ENCODE data around the gene MED22.
"Not testable (repeated sequence)": the region's sequence is repeated elsewhere in the genome, so short reads cannot be mapped to it uniquely, and the experiment has no call there.

MED22 gene

DNA sequence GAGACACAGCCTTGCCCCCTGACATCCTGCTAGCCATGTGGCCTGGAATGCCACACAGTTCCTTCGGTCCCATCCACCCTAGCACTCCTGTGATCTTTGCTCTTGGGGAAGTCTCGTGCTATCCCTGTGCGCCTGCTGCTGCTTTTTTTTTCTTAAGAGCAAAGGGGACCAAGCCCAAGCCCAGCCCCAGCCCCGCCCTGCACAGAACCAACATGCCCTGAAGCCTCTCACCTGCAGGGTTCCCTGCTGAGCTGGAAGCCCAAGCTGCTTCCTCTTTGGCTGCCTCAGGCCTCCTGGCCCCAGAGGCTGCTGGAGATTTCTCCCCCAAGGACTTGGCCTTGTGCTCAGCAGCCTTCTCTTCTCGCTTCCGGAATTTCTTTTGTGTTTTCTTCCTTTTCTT, 13.8 kb downstream of the MED22 start:
- DNase-seq = no peak

DNA sequence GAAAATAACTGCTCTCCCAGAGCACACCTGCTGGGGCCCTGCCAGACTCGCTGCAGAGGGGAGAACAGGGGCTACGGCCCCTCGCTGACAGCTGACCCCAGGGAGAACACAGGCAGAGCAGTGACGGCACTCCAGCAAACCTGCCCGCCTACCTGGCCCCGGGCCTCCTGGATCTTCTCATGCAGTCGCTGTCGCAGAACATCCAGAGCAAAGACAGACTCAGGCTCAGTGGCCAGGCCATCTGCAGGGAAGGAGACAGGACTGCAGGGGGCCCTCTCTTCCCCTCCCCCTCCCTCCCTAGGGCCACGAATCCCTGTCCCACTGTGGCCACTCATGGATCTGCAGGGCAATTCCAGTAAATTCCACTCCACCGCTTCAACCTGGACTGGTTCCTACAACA, 14.4 kb downstream of the MED22 start:
- no peak for DNase-seq

DNA sequence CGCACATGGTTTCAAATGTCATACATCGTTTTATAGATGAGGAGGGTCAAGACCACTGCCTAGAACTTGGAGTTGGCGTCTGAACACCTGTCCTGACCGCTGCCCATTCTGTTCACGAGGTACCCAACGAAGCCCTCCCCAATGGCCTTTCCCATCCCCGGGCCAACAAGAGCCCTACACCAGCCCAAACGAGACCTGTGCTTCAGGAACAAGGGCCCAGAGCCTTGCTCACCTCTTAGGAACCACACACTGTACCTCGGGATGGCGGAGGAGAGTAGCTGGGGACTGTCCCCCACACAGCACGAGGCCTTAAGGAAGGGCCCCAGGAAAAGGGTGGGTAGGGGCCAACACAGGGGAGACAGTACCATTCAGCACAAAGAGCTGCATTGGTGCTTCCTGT, 14.9 kb downstream of the MED22 start:
- DNase-seq = no peak

DNA sequence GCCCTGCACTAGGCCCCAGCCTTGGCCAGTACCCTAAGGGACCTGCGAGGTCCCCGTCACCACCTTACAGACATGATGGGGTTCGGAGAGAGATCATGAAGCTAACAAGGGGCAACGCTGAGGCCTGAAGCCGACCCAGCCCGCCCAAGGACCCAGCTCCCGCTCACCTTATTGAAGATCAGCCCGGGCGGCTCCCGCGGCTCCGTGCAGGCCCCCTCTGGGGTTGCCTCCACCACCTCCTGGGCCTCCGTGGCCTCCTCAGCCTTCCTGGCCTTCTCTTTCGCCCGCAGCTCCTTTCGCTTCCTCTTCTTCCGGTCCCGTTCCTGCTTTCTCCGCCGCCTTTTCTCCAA, 15.6 kb downstream of the MED22 start:
- no peak for DNase-seq

DNA sequence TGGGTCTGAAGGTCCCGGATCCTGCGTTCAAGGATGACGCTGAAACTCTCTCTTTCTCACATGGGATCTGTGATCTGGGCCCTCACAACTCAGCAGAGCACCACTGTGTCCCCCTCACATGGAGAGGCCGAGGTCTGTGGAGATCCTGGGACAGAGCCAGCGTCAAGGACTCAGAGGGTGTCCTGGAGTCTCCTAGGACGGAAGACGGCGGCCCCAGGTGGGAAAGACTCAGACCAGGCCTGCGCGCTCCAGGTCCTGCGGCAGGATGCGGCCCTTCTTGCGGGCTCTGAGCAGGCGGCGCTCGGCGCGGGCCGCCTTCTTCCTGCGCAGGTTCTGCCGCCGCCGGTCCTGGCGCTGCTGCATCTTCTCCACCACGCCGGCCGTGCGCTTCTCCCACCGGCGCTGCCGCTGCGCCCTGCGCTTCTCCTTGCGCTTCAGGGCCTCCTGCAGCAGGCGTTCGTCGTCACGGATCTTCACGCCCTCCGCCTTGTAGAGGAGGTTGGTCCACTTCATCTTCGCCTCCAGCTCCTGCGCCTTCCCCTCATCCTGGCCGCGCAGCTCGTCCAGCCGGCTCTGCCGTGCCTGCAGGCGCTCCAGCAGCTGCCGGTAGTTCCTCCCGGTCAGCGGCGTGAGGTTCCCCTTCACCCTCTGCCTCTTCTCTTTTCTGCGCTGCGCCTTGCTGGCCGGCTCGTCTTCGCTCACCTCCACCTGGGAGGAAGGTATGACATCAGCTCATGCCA, 16.1 kb downstream of the MED22 start:
- DNase-seq = no peak

DNA sequence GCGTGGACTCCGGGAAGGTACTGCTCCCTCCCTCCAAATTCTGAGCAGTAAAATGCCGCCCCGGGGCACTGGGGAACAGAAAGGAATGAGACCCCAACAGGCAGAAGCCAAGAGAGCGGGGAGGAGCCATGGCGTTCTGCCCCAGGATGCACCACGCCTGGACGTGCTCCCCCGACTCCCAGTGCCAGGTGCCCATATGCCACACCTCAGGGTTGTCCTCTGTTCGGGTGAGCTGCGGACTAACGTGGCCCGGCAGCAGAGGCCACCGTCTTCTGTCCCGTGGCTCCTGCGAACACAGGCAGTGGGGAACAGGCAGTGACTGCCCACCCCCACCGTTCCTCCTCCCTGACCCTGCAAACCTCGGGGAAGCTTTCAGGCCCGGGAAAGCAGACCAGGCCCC, 16.7 kb downstream of the MED22 start:
- no peak for DNase-seq

DNA sequence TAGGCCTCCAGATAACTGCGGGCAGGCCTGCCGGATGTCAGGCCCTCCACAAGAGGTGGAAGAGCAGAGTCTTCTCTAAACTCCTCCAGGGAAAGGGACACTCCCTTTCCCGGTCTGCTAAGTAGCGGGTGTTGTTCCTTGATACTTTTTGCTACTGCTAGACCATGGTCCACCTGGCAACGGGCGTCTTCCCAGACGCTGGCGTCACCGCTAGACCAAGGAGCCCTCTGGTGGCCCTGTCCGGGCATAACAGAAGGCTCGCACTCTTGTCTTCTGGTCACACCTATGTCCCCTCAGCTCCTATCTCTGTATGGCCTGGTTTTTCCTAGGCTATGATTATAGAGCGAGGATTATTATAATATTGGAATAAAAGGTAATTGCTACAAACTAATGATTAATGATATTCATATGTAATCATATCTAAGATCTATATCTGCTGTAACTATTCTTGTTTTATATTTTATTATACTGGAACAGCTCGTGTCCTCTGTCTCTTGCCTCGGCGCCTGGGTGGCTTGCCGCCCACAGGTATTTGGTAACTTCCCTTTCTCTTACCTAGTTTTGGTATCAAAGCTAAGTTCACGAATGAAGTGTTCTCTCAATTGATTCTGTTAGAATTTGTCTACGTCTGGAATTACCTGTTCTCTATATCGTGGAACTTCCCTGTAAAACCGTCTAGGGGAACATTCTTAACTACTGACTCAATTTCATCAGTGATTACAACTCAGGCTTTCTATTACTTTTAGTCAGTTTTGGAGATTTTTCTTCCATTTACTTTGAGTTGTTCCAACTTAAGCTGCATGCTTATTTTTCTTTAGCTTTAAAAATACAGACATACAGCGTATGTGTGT, 18.4 kb downstream of the MED22 start:
- not testable (repeated sequence) for DNase-seq

DNA sequence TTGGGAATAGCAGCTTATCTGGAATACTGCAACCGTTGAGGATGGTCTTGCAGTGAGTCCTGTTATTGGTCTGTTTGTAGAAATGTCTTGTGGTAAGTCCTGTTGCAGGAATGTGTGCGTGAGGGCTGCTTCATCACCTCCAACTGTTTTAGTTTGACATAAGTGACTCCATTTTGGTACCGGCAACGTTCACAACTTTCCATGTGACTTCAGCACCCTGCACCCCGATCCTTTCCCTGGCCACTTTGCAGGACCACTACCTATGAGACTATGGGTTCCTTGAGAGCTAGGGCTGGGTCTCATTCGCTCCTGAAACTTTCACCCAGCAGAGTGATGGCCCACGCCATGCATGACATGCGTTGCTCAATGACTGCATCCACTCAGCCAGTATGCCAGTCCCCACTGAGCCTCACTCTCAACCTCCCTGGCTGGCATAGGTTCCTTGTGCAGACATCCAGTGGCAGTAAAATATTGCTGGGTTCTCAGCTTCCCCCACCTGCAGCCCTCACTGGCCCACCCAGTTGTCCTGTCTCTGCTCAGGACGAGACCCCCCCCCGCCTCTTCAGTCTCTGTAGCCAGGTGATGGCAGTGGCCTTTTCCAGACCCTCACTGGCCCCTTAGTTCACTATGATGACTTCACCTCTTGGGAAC, 20.0 kb downstream of the MED22 start:
- DNase-seq = no peak

DNA sequence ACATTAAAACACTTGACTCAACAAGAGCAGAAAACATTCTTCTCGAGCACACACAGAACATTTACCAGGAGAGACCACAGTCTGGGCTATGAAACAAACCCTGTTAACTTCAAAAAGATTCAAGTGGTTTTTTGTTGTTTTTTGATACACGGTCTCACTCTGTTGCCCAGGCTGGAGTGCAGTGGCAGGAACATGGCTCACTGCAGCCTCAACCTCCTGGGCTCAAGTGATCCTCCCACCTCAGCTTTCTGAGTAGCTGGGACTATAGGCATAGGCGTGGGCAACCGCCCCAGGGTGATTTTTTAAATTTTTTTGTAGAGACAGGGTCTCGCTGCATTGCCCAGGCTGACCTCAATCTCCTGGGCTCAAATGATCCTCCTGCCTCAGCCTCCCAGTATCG, 20.9 kb downstream of the MED22 start:
- not testable (repeated sequence) for DNase-seq

DNA sequence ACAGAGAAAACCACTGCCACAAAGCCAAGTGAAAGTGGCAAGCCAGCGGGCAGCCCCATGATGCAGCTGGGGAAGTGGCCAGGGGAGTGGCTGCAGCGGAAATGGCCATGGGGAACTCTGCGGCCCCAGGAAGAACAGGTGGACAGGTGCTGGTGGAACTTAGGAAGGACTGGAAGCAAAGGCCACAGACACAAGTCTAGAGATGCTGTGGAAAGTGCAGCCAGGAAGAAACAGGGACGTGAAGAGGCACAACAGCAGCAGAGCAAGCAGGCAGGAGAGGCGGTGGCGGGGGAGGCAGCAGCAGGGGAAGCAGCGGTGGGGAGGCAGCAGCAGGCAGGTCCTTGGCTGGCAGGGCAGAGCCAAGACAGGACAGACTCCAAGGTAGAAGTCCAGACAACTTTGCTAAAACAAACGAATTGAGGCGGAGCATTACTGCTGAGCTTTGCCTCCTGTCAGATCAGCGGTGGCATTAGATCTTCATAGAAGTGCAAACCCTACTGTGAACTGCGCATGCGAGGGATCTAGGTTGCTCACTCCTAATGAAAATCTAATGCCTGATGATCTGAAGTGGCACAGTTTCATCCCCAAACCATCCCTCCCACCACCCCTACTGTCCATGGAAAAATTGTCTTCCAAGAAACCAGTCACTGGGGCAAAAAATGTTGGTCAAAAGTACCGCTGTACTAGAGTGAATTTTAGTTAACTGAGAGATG, 23.8 kb downstream of the MED22 start:
- no peak for DNase-seq

DNA sequence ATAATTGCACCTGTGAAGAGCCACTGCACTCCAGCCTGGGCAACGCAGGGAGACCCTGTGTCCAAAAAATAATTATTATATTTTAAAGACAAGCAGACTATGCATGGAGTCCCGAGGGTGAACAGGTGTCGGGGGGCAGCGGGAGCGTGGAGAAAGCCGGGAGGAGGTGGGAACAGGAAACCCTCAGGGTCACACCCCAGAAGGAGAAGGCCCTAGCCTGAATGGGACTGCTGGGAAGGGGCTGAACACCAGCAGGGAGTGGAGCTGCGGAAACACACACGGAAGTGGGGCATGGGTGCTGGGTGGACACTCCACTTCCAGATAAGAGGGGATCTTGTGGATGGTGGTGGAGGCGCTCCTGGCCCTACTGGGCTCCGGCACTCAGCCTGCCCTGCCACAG, 24.7 kb downstream of the MED22 start:
- DNase-seq = no peak

DNA sequence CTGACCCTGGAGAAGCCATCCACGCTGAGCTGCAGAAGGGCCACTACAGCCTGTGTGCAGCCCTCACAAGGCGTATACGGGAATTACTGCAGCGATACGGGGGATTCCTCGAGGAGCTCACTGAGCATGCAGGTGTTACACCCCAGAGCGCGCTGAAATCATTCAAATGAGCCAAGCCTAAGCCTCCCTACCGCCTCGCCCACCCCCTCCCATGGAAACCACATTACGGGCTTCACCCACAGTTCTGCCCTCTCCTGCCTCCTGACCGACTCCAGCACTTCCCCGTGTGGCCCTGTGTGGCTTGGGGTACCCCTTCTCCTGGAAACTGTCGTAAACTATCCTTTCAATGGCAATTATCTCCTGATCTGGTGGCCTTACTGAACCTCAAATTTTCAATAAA, 25.2 kb downstream of the MED22 start:
- DNase-seq = no peak

DNA sequence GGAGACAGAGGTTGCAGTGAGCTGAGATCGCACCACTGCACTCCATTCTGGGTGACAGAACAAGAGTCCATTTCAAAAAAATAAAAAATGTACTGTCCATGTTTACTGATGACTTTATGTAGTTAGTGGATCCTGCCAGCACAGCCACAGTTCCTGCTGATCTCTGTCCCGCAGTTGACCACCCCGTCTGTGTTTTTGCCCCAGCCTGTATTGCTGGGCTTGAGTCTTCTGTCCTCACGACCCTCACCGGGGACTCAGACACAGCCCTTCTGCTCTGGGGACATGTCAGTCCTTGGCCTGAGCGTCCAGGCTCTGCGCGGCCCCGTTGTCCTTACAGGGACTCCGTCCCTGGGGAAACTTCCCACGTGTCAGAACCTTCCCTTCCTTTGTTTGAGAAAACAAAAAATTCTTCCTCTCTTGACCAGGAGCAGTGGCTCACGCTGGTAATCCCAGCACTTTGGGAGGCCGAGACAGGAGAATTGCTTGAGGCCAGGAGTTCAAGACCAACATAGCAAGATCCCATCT, 26.5 kb downstream of the MED22 start:
- DNase-seq = no peak

DNA sequence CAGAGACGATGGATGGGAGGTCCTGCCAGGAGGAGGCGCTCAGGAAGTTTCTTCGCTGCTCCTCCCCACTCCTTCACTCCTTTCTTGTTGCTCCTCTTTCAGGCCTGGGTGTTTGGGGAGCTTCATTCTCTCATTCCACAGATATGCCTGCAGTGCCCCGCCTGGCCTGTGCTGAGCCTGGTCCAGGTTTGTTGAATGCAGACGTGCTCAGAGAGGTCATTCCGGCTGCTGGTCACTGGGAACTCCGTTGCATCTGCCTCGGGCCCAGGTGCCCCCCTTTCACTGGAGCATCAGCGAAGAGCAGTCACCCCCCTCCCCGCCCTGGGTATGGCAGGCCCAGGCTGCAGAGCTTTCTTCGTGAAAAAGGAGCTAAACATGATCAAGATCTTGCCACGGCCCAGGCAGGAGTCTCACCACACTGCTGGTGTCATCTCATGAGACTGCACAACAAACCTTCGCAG, 27.5 kb downstream of the MED22 start:
- no peak for DNase-seq

DNA sequence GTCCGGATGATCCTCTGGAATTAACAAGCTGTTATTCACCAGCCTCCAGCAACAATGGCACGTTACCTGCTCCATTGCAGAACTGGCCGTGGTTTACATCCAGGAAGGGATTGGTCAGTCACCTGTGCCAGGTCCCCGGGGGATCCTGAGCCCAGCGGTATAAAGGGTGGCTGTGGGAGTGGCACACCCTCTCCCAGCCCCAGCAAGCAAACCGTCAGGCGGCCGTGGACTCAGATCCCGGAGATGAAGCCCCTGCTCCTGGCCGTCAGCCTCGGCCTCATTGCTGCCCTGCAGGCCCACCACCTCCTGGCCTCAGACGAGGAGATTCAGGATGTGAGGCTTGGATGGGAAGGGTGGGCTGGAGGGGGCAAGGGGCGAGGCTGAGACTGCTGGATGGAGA, 30.4 kb downstream of the MED22 start:
- not testable (repeated sequence) for DNase-seq

DNA sequence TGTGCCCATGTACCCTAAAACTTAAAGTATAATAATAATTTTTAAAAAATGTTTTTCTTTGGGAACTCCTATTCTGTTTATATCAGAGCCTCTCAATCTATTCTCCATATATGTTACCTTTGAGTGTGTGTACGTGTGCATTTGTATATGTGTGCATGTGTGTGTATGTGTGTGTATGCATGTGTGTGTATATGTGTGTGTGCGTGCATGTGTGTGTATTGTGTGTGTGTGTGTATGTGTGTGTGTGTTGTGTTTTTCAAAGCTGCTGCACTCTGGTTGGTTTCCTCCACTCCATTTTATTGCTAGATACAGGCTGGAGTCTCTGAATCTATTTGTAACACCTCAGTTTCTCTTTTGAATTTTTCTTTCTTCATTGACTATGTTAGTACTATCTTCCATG, 31.9 kb downstream of the MED22 start:
- no peak for DNase-seq

DNA sequence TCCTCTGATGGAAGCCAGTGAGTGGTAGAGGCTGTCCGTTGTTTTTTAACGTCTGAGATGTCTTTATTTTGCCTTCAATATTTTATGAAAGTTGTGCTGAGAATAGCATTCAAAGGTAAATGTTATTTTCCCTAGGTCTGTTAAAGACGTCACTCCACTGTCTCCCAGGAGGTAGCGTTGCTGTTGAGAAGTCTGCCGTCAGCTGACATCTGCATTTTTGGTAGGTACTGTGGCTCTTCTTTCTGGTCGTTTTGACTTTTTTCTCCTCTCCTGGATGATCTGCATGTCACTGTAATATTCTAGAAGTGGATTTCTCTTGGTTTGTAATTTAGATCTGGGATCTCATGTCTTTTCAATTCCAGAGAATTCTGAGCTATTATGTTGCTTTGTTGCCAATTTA, 38.3 kb downstream of the MED22 start:
- no peak for DNase-seq

DNA sequence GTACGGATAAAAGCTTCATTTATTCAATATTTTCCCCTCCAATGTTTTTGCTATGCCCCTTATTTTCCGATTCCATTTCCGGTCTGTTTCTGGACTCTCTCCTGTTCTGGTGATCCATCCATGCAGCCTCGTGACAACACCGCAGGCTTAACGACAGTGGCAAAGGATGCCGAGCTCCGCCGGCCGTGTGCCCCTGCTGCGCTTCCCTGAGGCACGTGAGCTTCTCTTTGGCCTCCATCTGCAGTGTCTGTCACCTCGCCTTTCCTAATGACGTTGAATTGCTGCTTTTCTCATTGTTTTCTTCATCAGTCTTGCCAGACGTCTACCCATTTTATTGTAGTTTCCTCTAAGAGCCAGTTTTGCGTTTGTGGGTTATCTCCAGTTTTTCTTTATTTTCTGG, 40.6 kb downstream of the MED22 start:
- DNase-seq = no peak

DNA sequence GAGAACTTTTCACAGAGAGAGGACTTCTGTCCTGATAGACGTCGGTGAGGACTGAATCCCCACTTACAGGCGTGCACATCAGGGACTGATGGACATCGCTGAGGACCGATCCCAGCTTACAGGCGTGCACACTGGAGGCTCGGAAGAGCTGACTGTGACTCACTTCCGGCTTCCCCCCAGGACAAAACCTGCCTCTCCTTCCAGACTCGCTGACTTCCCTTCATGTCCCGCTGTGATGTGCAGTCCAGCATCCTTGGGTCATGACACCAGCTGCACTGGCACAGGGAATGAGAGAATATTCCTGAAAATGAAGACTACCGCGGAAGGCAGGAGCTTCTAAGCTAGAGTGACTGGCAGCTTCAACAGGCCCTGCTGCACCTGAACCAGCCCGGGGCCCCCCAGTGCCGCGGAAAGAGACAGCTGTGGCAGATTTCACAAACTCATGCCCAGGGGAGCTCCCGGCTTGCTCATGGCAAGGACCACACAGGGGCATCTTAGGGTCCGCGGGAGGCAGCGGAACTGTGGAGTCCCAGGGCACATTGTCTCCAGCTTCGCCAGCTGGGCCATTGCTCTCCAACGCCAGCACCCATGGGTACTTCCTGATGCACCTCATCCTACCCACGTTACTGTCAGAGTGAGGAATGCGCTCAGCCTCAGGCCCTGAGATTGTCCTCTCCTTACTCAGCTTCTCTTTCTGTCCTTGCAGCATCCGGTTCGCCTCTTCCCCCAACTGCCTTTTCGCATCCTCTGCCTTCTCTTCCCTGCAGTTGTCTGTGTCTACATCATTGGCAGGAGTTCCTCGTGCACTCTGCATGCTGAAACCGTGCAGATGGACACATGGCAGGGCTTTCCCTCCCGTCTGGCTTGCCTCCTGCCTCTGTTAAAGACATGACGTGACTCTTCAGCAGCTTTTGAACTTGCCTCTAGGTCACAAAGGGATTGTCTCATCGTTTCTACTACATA, 41.4 kb downstream of the MED22 start:
- DNase-seq = no peak

DNA sequence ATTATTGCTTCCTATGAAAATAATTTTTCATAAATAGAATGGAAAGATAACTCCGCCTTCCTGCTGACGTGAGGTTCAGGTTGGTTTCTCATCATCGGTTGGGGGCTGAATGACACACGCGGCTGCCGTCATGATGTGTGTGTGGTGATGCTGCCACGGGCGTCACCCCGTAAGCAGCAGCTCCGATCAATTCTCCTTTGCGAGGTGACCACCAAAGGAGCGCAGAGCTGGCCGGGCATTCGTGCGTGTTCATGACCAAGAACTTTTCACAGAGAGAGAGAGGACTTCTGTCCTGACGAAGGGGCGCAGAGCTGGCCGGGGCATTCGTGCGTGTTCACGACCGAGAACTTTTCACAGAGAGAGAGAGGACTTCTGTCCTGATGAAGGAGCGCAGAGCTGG, 42.2 kb downstream of the MED22 start:
- no peak for DNase-seq

DNA sequence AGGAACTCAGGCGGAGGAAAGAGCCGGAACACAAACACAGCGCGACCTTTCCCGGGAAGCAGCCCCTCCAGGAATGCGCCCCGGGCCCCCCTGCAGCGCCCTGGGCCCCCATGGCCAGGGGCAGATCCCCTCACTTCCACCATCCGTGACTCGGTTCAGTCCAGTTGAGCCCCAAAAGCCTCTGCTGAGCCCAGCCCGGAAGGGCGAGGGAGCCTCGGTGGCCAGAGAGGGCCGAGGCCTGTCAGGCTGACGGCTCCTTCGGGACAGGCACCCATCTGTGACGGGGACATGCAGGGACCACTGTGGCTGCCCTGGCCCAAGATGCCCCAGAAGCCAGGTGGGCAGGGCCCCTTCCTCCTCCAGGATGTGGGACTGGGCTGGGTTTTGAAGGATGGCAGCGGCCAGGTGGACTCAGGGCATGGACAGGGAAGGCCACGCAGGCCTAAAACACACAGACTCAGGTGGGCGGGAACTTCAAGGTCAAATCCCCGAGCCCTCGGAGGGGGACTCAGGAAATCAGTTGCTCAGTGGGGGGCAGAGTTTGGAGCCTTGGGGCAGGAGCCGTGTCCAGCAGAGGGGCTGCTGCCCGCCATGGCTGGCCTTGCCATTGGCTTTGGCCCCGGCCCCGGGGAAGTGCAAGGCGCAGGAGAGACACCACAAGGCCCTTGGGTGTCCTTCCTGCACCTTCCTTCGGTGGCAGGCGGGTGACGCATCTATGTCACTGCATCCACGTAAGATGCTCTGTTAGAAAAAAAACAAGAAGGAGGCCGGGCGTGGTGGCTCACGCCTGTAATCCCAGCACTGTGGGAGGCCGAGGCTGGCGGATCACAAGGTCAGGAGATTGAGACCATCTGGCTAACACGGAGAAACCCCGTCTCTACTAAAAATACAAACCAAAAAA, 43.2 kb downstream of the MED22 start:
- DNase-seq = no peak

Measured in effector CD8-positive, alpha-beta T cell (primary cell).